NCI-H146 (cell line): ENCODE data around the gene RIPOR1.

Experiments
- DNase-seq: peaks from one replicate; lab custom pipeline; 2025; lab: John Stamatoyannopoulos, UW

The RIPOR1 gene

DNA sequence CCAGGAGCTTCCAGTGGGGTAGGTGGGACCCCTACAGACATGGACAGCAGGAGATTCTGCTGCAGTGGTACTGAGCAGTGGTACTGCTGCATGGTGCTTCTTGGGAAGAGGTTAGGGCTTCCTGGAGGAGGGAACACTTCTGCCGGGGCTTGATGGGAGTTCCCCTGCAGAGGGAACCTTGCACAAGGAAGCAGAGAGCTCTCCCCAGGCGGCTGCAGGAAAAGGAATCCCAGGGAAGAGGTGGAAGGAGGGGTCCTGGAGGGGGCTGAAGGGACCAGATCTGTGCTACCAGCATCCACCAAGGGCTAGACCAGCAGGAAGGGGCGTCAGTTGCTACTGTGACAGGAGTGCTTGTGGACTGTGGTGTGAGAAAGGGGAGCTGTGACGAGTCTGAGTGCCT is 10.6 kb downstream of the RIPOR1 start:
- DNase-seq: no peak

GRCh38 chr16:67539691-67540635 is 11.3 kb downstream of the RIPOR1 start:
- DNase-seq: no peak

DNA sequence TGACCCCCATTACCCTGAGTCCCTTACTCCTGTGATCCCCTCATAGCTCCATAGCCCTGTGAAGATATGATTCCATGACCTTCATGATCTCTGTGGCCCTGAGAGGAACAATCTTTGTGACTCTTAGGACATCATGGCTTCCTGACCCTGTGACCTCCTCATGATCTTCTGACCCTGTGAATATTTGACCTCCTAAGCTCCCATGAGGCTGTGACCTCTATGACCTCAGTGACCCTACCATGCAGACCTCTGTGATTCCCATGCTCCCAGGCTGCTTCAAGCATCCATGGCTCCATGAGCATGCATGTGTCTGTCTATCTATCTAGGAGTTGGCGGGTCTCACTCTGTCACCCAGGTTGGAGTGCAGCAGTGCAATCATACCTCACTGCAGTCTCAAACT is 12.1 kb downstream of the RIPOR1 start:
- no peak for DNase-seq

DNA sequence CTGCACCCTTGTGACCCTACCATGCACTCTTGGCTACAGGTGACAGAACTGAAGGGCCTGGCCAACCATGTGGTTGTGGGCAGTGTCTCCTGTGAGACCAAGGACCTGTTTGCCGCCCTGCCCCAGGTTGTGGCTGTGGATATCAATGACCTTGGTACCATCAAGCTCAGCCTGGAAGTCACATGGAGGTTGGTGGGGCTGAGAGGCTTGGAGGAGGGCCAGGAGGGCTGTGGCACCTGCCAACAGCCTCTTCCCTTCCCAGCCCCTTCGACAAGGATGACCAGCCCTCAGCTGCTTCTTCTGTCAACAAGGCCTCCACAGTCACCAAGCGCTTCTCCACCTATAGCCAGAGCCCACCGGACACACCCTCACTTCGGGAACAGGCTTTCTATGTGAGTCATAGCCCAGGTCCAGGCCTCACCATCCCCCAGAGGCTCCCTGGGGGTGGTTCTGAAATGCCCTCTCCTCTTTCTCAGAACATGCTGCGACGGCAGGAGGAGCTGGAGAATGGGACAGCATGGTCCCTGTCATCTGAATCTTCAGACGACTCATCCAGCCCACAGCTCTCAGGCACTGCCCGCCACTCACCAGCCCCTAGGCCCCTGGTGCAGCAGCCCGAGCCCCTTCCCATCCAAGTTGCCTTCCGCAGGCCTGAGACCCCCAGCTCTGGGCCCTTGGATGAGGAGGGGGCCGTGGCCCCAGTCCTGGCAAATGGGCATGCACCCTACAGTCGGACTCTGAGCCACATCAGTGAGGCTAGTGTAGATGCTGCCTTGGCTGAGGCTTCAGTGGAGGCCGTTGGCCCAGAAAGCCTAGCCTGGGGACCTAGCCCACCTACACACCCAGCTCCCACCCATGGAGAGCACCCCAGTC is 13.0 kb downstream of the RIPOR1 start:
- no peak for DNase-seq

GRCh38 chr16:67542464-67542863 is 13.8 kb downstream of the RIPOR1 start:
- peak; percentile 22 for DNase-seq

DNA sequence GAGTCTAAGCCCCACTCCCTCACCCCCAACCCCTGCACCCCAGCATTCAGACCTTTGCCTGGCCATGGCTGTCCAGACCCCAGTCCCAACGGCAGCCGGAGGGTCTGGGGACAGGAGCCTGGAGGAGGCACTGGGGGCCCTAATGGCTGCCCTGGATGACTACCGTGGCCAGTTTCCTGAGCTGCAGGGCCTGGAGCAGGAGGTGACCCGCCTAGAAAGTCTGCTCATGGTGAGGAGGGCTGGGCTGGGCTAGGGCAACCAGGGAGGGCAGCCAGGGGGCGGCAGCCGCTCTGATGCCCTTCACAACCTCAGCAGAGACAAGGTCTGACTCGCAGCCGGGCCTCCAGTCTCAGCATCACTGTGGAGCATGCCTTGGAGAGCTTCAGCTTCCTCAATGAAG is 14.4 kb downstream of the RIPOR1 start:
- DNase-seq: no peak

- no peak for DNase-seq
These were observed 15.0 kb downstream of the RIPOR1 start for GRCh38 chr16:67543582-67543981.

- no peak for DNase-seq
These were observed 15.8 kb downstream of the RIPOR1 start for GRCh38 chr16:67544329-67544841.

DNA sequence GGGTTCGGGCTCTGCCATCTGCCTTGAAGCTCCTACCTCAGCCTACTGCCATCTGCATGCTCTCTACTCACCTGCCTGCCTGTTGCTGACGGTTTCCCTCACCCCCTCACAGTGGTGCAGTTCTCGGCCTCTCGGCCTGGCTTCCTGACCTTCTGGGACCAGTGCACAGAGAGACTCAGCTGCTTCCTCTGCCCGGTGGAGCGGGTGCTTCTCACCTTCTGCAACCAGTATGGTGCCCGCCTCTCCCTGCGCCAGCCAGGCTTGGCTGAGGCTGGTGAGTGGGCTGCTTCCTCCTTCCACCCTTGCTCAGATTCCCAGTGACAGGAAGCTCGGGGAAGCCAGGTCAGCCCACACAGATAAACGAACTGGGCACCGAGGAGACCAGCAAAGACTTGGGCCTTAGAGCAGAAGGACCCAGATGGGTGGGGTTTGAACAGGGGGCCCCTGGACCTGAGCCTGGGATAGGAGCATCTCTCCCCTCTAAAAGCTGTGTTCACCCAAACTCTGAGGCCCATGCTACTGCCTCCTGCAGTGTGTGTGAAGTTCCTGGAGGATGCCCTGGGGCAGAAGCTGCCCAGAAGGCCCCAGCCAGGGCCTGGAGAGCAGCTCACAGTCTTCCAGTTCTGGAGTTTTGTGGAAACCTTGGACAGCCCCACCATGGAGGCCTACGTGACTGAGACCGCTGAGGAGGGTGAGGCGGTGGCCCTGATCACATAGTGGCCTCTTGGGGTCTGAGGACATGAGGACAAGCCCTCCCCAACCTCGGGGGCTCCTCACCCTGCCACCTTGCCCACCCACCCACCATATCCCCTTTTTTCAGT is 16.4 kb downstream of the RIPOR1 start:
- DNase-seq: no peak

DNA sequence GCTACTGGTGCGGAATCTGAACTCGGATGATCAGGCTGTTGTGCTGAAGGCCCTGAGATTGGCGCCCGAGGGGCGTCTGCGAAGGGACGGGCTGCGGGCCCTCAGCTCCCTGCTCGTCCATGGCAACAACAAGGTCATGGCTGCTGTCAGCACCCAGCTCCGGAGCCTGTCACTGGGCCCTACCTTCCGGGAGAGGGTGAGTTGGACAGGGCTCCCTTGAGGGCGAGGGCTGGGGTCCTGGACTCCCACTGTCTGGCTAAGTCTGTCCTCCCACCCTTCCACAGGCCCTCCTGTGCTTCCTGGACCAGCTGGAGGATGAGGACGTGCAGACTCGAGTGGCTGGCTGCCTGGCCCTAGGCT is 17.0 kb downstream of the RIPOR1 start:
- DNase-seq: no peak

DNA sequence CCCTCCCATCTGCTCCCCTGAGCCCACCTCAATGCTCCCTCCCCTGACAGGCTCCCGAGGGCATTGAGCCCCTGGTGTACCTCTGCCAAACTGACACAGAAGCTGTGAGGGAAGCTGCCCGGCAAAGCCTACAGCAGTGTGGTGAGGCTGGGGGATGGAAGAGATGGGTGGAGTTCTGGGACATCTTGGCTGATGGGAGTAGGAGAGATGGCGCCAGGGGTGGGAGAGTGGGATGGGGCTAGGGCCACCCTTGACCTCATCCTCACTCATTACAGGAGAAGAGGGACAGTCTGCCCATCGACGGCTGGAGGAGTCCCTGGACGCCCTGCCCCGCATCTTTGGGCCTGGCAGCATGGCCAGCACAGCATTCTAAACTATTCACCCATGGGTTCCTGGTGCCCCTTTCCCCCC is 17.5 kb downstream of the RIPOR1 start:
- no peak for DNase-seq

GRCh38 chr16:67546761-67547422 is 18.3 kb downstream of the RIPOR1 start:
- peak; percentile 48 for DNase-seq

- peak; percentile 27 for DNase-seq
These were observed 19.0 kb downstream of the RIPOR1 start for GRCh38 chr16:67547423-67548264.

GRCh38 chr16:67548265-67549126 is 19.9 kb downstream of the RIPOR1 start:
- DNase-seq: no peak

DNA sequence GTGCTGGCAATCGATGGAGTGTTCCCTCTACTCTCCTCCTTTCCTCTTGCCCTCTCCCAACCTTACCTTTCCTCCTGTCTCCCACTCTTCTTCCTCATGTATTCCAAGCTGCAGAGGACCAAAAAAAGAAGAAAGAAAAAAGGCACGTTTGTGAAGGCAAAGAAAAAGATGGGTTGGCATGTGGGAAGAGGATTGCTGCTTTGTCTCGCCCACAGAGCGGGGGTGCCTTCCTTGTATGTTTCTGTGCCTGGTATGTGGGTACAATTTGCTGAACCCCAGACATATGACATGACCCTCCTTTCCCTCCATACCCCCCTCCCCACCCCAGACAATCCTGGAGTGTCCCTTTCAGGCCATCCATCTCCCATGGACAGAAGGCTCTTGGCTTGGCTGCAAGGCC is 20.6 kb downstream of the RIPOR1 start:
- DNase-seq: no peak

- DNase-seq: no peak
These were observed 21.3 kb downstream of the RIPOR1 start for GRCh38 chr16:67549936-67550335.

GRCh38 chr16:67551091-67551490 is 22.5 kb downstream of the RIPOR1 start:
- no peak for DNase-seq

DNA sequence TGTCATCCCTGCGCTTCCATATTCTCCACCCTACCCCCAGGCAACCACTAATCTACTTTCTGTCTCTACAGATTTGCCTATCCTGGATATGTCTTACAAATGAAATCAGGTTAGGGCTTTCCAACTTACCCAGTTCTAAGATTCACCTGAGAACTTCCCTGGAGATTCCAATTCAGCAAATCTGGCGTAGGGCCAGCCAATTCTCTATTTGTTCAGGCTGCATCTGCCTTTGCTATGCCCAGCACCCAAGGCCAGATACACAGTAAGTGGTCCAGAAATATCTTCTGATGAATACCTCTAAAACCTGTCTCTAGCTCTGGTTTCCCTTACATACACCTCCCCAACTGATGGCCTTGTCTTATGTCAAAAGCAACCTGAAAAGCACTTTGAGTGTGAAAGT is 23.3 kb downstream of the RIPOR1 start:
- DNase-seq: peak; percentile 23

GRCh38 chr16:67552476-67552875 is 23.8 kb downstream of the RIPOR1 start:
- DNase-seq: no peak
